ENCODE measurements around the gene CLEC10A. TPM values are rescaled to one million over a fixed set of nuclear protein-coding genes. Genes with fewer than 3 reads are reported as not detected.
"Not testable (repeated sequence)": the region's sequence is repeated elsewhere in the genome, so short reads cannot be mapped to it uniquely, and the experiment has no call there.

Gene CLEC10A
- total RNA-seq, 1 experiment from 2014 or later, result not detected

DNA sequence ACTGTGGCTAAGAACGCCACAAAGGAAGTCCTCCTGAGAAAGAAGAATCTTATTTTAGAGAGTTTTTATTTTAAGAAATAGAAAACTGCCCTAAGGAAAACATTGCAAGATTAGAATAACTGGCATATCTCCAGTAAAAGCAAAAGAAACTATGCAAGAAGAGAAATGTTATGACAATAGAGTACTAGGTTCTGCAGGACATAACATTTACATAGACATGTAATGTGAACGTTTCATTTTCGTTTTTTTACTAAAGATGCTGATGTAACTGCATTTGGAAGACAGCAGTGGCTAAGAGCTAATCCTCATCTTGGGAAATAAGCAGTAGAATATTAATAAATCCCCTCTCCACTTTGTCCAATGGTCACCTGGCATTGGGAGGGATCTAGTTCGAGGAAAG lies 42.3 kb upstream of the CLEC10A start:
- Histone ChIP-seq H3K9me3 (ENCODE audit: control insufficient read depth, insufficient read depth, low read depth, low read length) (no peaks in the 10 kb centered on the region), H3K27ac (ENCODE audit: low read length) (no peak overlapping the region), H3K36me3 (ENCODE audit: control insufficient read depth, insufficient read depth, low read length) (no peaks in the 10 kb centered on the region), H3K27me3 (ENCODE audit: control insufficient read depth, insufficient read depth, low read length) (no peaks in the 10 kb centered on the region), H3K4me3 (ENCODE audit: low read depth in 2 of 2, low read length in 2 of 2) (no peak overlapping the region), H3K4me1 (ENCODE audit: control insufficient read depth, insufficient read depth, low read length) (no peaks in the 10 kb centered on the region)
- in situ Hi-C loops (cut with HindIII; ENCODE audit: low pct_unique_long_range_greater_than_20kb, low sequenced_read_pairs), result no loop called here
- intact Hi-C loops (cut with micrococcal nuclease; ENCODE audit: unreplicated experiment), result no loop called here
- no TSS peak for BruUV-seq (replicated peaks)
- TF ChIP-seq SIN3A (IDR thresholded peaks at IDR 0.05; ENCODE audit: borderline replicate concordance, insufficient read depth, low read depth, low read length) (no peak), TCF7L2 (IDR thresholded peaks at IDR 0.05; ENCODE audit: low read depth, low read length) (no peak)
- TF ChIP-seq, protein P1, sequence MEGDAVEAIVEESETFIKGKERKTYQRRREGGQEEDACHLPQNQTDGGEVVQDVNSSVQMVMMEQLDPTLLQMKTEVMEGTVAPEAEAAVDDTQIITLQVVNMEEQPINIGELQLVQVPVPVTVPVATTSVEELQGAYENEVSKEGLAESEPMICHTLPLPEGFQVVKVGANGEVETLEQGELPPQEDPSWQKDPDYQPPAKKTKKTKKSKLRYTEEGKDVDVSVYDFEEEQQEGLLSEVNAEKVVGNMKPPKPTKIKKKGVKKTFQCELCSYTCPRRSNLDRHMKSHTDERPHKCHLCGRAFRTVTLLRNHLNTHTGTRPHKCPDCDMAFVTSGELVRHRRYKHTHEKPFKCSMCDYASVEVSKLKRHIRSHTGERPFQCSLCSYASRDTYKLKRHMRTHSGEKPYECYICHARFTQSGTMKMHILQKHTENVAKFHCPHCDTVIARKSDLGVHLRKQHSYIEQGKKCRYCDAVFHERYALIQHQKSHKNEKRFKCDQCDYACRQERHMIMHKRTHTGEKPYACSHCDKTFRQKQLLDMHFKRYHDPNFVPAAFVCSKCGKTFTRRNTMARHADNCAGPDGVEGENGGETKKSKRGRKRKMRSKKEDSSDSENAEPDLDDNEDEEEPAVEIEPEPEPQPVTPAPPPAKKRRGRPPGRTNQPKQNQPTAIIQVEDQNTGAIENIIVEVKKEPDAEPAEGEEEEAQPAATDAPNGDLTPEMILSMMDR (IDR thresholded peaks at IDR 0.05), result no peak
- TF ChIP-seq, protein P2, sequence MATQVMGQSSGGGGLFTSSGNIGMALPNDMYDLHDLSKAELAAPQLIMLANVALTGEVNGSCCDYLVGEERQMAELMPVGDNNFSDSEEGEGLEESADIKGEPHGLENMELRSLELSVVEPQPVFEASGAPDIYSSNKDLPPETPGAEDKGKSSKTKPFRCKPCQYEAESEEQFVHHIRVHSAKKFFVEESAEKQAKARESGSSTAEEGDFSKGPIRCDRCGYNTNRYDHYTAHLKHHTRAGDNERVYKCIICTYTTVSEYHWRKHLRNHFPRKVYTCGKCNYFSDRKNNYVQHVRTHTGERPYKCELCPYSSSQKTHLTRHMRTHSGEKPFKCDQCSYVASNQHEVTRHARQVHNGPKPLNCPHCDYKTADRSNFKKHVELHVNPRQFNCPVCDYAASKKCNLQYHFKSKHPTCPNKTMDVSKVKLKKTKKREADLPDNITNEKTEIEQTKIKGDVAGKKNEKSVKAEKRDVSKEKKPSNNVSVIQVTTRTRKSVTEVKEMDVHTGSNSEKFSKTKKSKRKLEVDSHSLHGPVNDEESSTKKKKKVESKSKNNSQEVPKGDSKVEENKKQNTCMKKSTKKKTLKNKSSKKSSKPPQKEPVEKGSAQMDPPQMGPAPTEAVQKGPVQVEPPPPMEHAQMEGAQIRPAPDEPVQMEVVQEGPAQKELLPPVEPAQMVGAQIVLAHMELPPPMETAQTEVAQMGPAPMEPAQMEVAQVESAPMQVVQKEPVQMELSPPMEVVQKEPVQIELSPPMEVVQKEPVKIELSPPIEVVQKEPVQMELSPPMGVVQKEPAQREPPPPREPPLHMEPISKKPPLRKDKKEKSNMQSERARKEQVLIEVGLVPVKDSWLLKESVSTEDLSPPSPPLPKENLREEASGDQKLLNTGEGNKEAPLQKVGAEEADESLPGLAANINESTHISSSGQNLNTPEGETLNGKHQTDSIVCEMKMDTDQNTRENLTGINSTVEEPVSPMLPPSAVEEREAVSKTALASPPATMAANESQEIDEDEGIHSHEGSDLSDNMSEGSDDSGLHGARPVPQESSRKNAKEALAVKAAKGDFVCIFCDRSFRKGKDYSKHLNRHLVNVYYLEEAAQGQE (IDR thresholded peaks at IDR 0.05; ENCODE audit: insufficient read depth in 1 of 2, low read depth in 2 of 2, low read length in 1 of 2), result no peak
- ATAC-seq, result no peak
- DNase-seq (ENCODE audit: low read depth, low spot score), result no peak
- ChIA-PET CTCF (no interaction called here), POLR2A (no interaction called here)

DNA sequence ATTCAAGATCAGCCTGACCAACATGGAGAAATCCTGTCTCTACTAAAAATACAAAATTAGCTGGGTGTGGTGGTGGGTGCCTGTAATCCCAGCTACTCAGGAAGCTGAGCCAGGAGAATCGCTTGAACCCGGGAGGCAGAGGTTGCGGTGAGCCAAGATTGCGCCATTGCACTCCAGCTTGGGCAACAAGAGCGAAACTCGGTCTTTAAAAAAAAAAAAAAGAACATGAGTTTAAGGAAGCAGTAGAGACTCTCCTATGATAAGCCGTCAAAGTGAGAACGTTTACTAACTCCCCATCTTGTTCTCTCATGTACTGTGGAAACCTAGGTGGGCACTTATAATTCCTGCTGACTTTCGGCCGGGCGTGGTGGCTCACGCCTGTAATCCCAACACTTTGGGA lies 40.6 kb upstream of the CLEC10A start:
- POLR2A ChIA-PET; CTCF ChIA-PET; H3K4me3 ChIP-seq (ENCODE audit: low read depth in 2 of 2, low read length in 2 of 2); H3K36me3 ChIP-seq (ENCODE audit: control insufficient read depth, insufficient read depth, low read length); DNase-seq (ENCODE audit: low read depth, low spot score); in situ Hi-C loops (cut with HindIII; ENCODE audit: low pct_unique_long_range_greater_than_20kb, low sequenced_read_pairs); H3K4me1 ChIP-seq (ENCODE audit: control insufficient read depth, insufficient read depth, low read length); BruUV-seq (replicated peaks); H3K27ac ChIP-seq (ENCODE audit: low read length); H3K9me3 ChIP-seq (ENCODE audit: control insufficient read depth, insufficient read depth, low read depth, low read length); H3K27me3 ChIP-seq (ENCODE audit: control insufficient read depth, insufficient read depth, low read length); intact Hi-C loops (cut with micrococcal nuclease; ENCODE audit: unreplicated experiment); ATAC-seq: not testable (repeated sequence)

DNA sequence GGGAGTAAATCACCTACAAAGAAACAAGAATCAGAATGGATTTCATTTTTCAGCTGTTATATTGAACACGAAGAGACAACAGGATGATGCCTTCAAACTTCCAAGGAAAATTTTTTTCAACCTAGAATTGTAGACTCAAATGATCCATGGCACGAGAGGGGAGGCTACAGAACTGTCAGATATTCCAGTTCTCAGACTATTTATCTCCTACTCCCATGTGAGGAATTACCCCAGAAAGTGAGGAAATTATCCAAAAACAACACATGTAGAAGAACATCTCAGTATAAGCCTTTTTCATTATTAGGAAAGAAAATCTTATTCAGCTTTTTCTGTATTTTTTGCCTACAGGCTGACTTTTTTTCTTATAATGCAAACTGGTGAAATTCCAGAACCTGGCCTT lies 40.1 kb upstream of the CLEC10A start:
- ATAC-seq (no peak), DNase-seq (ENCODE audit: low read depth, low spot score) (no peak)
- Histone ChIP-seq H3K27me3 (ENCODE audit: control insufficient read depth, insufficient read depth, low read length) (no peaks in the 10 kb centered on the region), H3K4me3 (ENCODE audit: low read depth in 2 of 2, low read length in 2 of 2) (no peak overlapping the region), H3K27ac (ENCODE audit: low read length) (no peak overlapping the region), H3K9me3 (ENCODE audit: control insufficient read depth, insufficient read depth, low read depth, low read length) (no peaks in the 10 kb centered on the region), H3K4me1 (ENCODE audit: control insufficient read depth, insufficient read depth, low read length) (no peaks in the 10 kb centered on the region), H3K36me3 (ENCODE audit: control insufficient read depth, insufficient read depth, low read length) (no peaks in the 10 kb centered on the region)
- POLR2A ChIA-PET, result no interaction called here
- in situ Hi-C loops (cut with HindIII; ENCODE audit: low pct_unique_long_range_greater_than_20kb, low sequenced_read_pairs), result no loop called here
- no peak for TF ChIP-seq TCF7L2 (IDR thresholded peaks at IDR 0.05; ENCODE audit: low read depth, low read length)
- TF ChIP-seq, protein P2 (IDR thresholded peaks at IDR 0.05; ENCODE audit: insufficient read depth in 1 of 2, low read depth in 2 of 2, low read length in 1 of 2), result no peak
- TF ChIP-seq POLR2AphosphoS5 (IDR thresholded peaks at IDR 0.05; ENCODE audit: low read depth, low read length), result no peak
- TF ChIP-seq SIN3A (IDR thresholded peaks at IDR 0.05; ENCODE audit: borderline replicate concordance, insufficient read depth, low read depth, low read length), result no peak
- TF ChIP-seq, protein P1 (IDR thresholded peaks at IDR 0.05), result no peak
- CTCF ChIA-PET, result no interaction called here
- intact Hi-C loops (cut with micrococcal nuclease; ENCODE audit: unreplicated experiment), result no loop called here
- no TSS peak for BruUV-seq (replicated peaks)
